Upper lobe of left lung (tissue), 4 donors: Measurements from ENCODE around the gene PDE11A.

ENCODE experiments used
- CTCF ChIP-seq, 6 experiments: fragments of 450-650 bp in 4 of 6; fragments of 200-600 bp in 2 of 6; sonication (generic) in 2 of 6; IDR thresholded peaks; one replicate each; pipeline ENCODE4 v1.5.1; 2016 to 2019; ENCODE audit warnings: antibody characterized with exemption in 6 of 6
- POLR2A ChIP-seq, 4 donors: fragments of 450-650 bp; IDR thresholded peaks; one replicate each; pipeline ENCODE4 v1.5.1; 2016 to 2017; ENCODE audit warnings: antibody characterized with exemption in 4 of 4, mild to moderate bottlenecking in 2 of 4

GRCh38 chr2:177660742-177661141 lies 411.8 kb downstream of the PDE11A start:
- no peak for TF ChIP-seq POLR2A (IDR thresholded peaks at IDR 0.05)
- TF ChIP-seq CTCF (IDR thresholded peaks at IDR 0.05), result no peak
